GM19328 (cell line): ENCODE results near the gene CD3G.

ENCODE experiments used
- ATAC-seq: cut with Tn5 transposase; IDR thresholded peaks from one replicate; pipeline ENCODE4 v1.9.1; 2021; ENCODE audit warnings: mild to moderate bottlenecking, moderate library complexity; ENCODE audit not compliant: unreplicated experiment

CD3G gene

GRCh38 chr11:118322721-118323120, 21.4 kb upstream of the CD3G start:
- ATAC-seq = no peak

GRCh38 chr11:118325283-118325682, 18.9 kb upstream of the CD3G start:
- ATAC-seq = no peak

GRCh38 chr11:118328745-118329144, 15.4 kb upstream of the CD3G start:
- ATAC-seq = no peak

GRCh38 chr11:118334745-118335144, 9.4 kb upstream of the CD3G start:
- ATAC-seq = no peak

- no peak for ATAC-seq
Observed at GRCh38 chr11:118338637-118339061, 5.5 kb upstream of the CD3G start.

- ATAC-seq = no peak
Observed at GRCh38 chr11:118339281-118339961, 4.7 kb upstream of the CD3G start.

GRCh38 chr11:118340449-118340848, 3.7 kb upstream of the CD3G start:
- no peak for ATAC-seq

- no peak for ATAC-seq
Observed at GRCh38 chr11:118341261-118341660, 2.9 kb upstream of the CD3G start.

- ATAC-seq = no peak
Observed at GRCh38 chr11:118341815-118342489, 2.2 kb upstream of the CD3G start.

- ATAC-seq = no peak
Observed at GRCh38 chr11:118342503-118343161, 1.5 kb upstream of the CD3G start, which contains the start of gene CD3D. Gene CD3D (minus strand): TSS chr11:118342705. CDS start chr11:118342607, 98 bp downstream.

GRCh38 chr11:118343248-118343647, 896 bp upstream of the CD3G start:
- ATAC-seq = no peak

GRCh38 chr11:118349475-118349874, 5.3 kb downstream of the CD3G start:
- ATAC-seq = no peak

- ATAC-seq = no peak
Observed at GRCh38 chr11:118353084-118353710, 9.1 kb downstream of the CD3G start.

GRCh38 chr11:118358071-118358470, 13.9 kb downstream of the CD3G start:
- no peak for ATAC-seq

- ATAC-seq = peak; percentile 93
Observed at GRCh38 chr11:118359295-118359958, 15.3 kb downstream of the CD3G start, which contains the start of gene UBE4A. Gene UBE4A (plus strand): TSS chr11:118359600. CDS start chr11:118365081, 5,481 bp downstream.

GRCh38 chr11:118364956-118365615, 20.9 kb downstream of the CD3G start:
- no peak for ATAC-seq

GRCh38 chr11:118366287-118366686, 22.1 kb downstream of the CD3G start:
- no peak for ATAC-seq

- ATAC-seq = no peak
Observed at GRCh38 chr11:118370774-118371173, 26.6 kb downstream of the CD3G start.

- ATAC-seq = no peak
Observed at GRCh38 chr11:118373263-118373662, 29.1 kb downstream of the CD3G start.

- ATAC-seq = no peak
Observed at GRCh38 chr11:118373871-118374270, 29.7 kb downstream of the CD3G start.
